NCI-H2107 treated with DMSO at 0.1 percent for 48 hours (cell line): ENCODE data around the gene PCDH8.

Source experiments
- DNase-seq: peaks from one replicate; lab custom pipeline; 2025; ENCODE audit not compliant: unreplicated experiment; lab: John Stamatoyannopoulos, UW

Gene PCDH8

GRCh38 chr13:52815330-52815729 is 33.1 kb downstream of the PCDH8 start:
- DNase-seq = no peak

GRCh38 chr13:52812941-52813340 is 35.5 kb downstream of the PCDH8 start:
- DNase-seq = no peak

GRCh38 chr13:52811841-52812240 is 36.6 kb downstream of the PCDH8 start:
- no peak for DNase-seq

GRCh38 chr13:52810526-52810925 is 37.9 kb downstream of the PCDH8 start:
- no peak for DNase-seq

- DNase-seq = no peak
These were observed 38.4 kb downstream of the PCDH8 start for GRCh38 chr13:52810011-52810410.

- DNase-seq = peak; percentile 51
These were observed 39.1 kb downstream of the PCDH8 start for GRCh38 chr13:52809310-52809769.

GRCh38 chr13:52808842-52809219 is 39.6 kb downstream of the PCDH8 start:
- no peak for DNase-seq

- no peak for DNase-seq
These were observed 42.4 kb downstream of the PCDH8 start for GRCh38 chr13:52806029-52806428.

- DNase-seq = no peak
These were observed 44.2 kb downstream of the PCDH8 start for GRCh38 chr13:52804202-52804641.

GRCh38 chr13:52800856-52801255 is 47.6 kb downstream of the PCDH8 start:
- DNase-seq = no peak

- DNase-seq = no peak
These were observed 49.5 kb downstream of the PCDH8 start for GRCh38 chr13:52798770-52799430.

GRCh38 chr13:52797176-52797575 is 51.3 kb downstream of the PCDH8 start:
- no peak for DNase-seq

- no peak for DNase-seq
These were observed 53.9 kb downstream of the PCDH8 start for GRCh38 chr13:52794589-52794988.

- no peak for DNase-seq
These were observed 54.9 kb downstream of the PCDH8 start for GRCh38 chr13:52793515-52794061.
